Spleen (tissue), 11 donors: ENCODE results near the gene ANOS1. TPM values are rescaled to one million over a fixed set of nuclear protein-coding genes. Genes with fewer than 3 reads are reported as not detected.

Experiments
- DNase-seq: peaks from one replicate; pipeline ENCODE4 v3.0.0-alpha.2; 2020
- H3K27ac ChIP-seq, 8 donors: fragments of 200-600 bp; sonication (generic) in 7 of 8; 1 replicate in 4 of 8; 2 replicates in 4 of 8; pipeline versions ENCODE4 v1.5.0 to v1.8.0; 2016 to 2021; ENCODE audit warnings: inconsistent platforms in 4 of 8, mild to moderate bottlenecking in 4 of 8, moderate library complexity in 1 of 8
- H3K27me3 ChIP-seq, 7 donors: fragments of 200-600 bp; sonication (generic) in 6 of 7; replicated peaks in 1 of 7; 1 replicate in 4 of 7; 2 replicates in 3 of 7; pipeline versions ENCODE4 v1.5.0 to v1.8.0; 2016 to 2021; ENCODE audit warnings: inconsistent platforms in 3 of 7, mild to moderate bottlenecking in 1 of 7
- H3K36me3 ChIP-seq, 6 donors: fragments of 200-600 bp; sonication (generic) in 5 of 6; 1 replicate in 4 of 6; 2 replicates in 2 of 6; pipeline versions ENCODE4 v1.5.0 to v1.8.0; 2016 to 2021; ENCODE audit warnings: inconsistent platforms in 2 of 6
- H3K4me1 ChIP-seq, 6 donors: fragments of 200-600 bp; sonication (generic) in 5 of 6; 1 replicate in 3 of 6; 2 replicates in 3 of 6; pipeline versions ENCODE4 v1.5.0 to v1.8.0; 2016 to 2021; ENCODE audit warnings: inconsistent platforms in 3 of 6
- H3K4me3 ChIP-seq, 8 donors: fragments of 200-600 bp; sonication (generic) in 7 of 8; 1 replicate in 4 of 8; 2 replicates in 4 of 8; pipeline versions ENCODE4 v1.5.0 to v1.8.0; 2016 to 2021; ENCODE audit warnings: inconsistent platforms in 4 of 8, mild to moderate bottlenecking in 4 of 8, moderate library complexity in 2 of 8
- H3K9me3 ChIP-seq, 8 donors: fragments of 200-600 bp; sonication (generic) in 7 of 8; 1 replicate in 4 of 8; 2 replicates in 4 of 8; pipeline versions ENCODE4 v1.5.0 to v1.8.0; 2016 to 2021; ENCODE audit warnings: inconsistent platforms in 4 of 8
- CTCF ChIP-seq, 11 experiments: fragments of 200-600 bp in 7 of 11; fragments of 450-650 bp in 4 of 11; sonication (generic) in 4 of 11; IDR thresholded peaks in 8 of 11; conservative IDR thresholded peaks in 3 of 11; 1 replicate in 7 of 11; 2 replicates in 4 of 11; pipeline versions ENCODE4 v1.4.0 to v1.8.0; 2016 to 2021; ENCODE audit warnings: antibody characterized with exemption in 11 of 11, inconsistent platforms in 4 of 11, mild to moderate bottlenecking in 1 of 11
- POLR2A ChIP-seq, 3 donors: fragments of 450-650 bp; IDR thresholded peaks; one replicate each; pipeline ENCODE4 v1.5.1; 2017; ENCODE audit warnings: antibody characterized with exemption in 3 of 3, mild to moderate bottlenecking in 1 of 3
- POLR2AphosphoS5 ChIP-seq, 3 donors: sonication (generic); formaldehyde crosslinking; IDR thresholded peaks; one replicate each; pipeline ENCODE4 v1.5.1; 2017; ENCODE audit warnings: antibody characterized with exemption in 3 of 3
- WGBS, 5 donors: extraction: QIAGEN DNeasy Blood & Tissue Kit in 3 of 5; methylation state at CpG; one replicate each; pipeline versions ENCODE4 v1.1.5 to v1.1.7; 2013 to 2018; 5-methylcytosine and 5-hydroxymethylcytosine counted together
- intact Hi-C: fragments of 100-400 bp; cut with DNase I; formaldehyde crosslinking; loops from one replicate; pipeline ENCODE4 v1.15.0; 2023; ENCODE audit warnings: low total_unique reads
- polyA plus RNA-seq, 3 donors: library from polyadenylated mRNA; stranded (reverse); fragments of 200-250 nt; gene quantifications; one replicate each; pipeline ENCODE4 v1.2.1, GENCODE V29; 2013
- total RNA-seq, 7 donors: library from RNA; depleted of rRNA in 3 of 7; stranded (reverse); fragments of >200 nt in 3 of 7; fragmentation: NEBNext Ultra II Directional in 4 of 7; extraction: Animal tissue kit (Norgen Biotek cat#: 25700) in 4 of 7; gene quantifications; one replicate each; pipeline versions ENCODE4 v1.1.0 to v1.2.1, GENCODE V29; 2016 to 2021
- donor health status: healthy with polysubstance abuse.
- donor health status: DM: no; HTN: no; CAD: no; lungs with moderate emphysema.
- donor health status: DM: no; HTN: no; CAD: no.
- donor health status: Bipolar disorder and iron deficiency.
- donor health status: healthy.
- donor health status: DM: no; HTN: no; CAD: no.
- donor health status: DM: yes; HTN: yes; CAD: no.

ANOS1 gene
- total and polyA plus RNA-seq, 10 donors: 0.26 to 3.9 (median 0.91) TPM

DNA sequence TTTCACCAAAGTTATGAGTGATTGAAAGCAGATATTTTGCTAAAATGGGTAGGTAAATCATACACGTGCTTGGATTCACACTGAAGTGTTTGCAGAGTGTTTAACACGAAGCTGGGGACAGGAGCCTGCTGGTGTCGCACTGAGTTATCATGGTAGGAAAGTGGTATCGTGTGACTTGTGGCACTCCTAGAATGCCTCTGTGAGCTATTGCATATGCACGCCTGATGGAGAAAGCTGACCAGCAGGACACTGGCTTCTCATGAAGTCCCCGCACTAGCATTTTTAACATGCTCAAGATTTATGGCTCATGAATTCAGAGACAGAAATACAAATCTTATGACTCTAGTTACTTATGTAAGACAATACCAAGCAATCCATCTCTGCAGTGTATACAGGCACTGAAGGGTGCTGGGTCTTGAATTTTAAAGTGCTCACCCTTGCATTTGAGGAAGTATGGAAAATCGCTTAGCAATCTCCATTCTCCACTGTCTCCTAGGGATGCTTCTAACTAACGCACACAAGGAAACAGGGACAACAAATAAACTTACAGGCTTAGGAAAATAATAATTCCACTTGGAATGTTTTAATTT is 247.5 kb downstream of the ANOS1 start:
- H3K27ac ChIP-seq: no peak overlapping the region
- no peaks in the 10 kb centered on the region for H3K27me3 ChIP-seq
- no peaks in the 10 kb centered on the region for H3K9me3 ChIP-seq
- H3K4me1 ChIP-seq: no peaks in the 10 kb centered on the region
- intact Hi-C loops: no loop called here
- H3K4me3 ChIP-seq: no peak overlapping the region
- TF ChIP-seq POLR2A (IDR thresholded peaks at IDR 0.05): no peak
- no peak for TF ChIP-seq CTCF (IDR thresholded peaks at IDR 0.05 in 8 of 11, conservative IDR thresholded peaks at IDR 0.05 in 3 of 11)
- TF ChIP-seq POLR2AphosphoS5 (IDR thresholded peaks at IDR 0.05): no peak
- no peaks in the 10 kb centered on the region for H3K36me3 ChIP-seq
- no peak for DNase-seq
- 60 to 78% (median 77%) methylated on average over 8 of the region's 8 CpGs for WGBS, 5 donors

Other genes starting within 250 kb of the ANOS1 start
- gene FAM9A, start 69.2 kb upstream of the ANOS1 start, total RNA-seq: not detected
- gene FAM9A, start 69.2 kb upstream of the ANOS1 start, polyA plus RNA-seq: not detected